T-helper 22 cell (primary cell): ENCODE data around the gene PCDHB16.
"Not testable (repeated sequence)": the region's sequence is repeated elsewhere in the genome, so short reads cannot be mapped to it uniquely, and the experiment has no call there.

ENCODE experiments used
- DNase-seq: peaks from one replicate; pipeline ENCODE4 v3.0.0-alpha.2; 2020; ENCODE audit warnings: low read depth

Gene PCDHB16

DNA sequence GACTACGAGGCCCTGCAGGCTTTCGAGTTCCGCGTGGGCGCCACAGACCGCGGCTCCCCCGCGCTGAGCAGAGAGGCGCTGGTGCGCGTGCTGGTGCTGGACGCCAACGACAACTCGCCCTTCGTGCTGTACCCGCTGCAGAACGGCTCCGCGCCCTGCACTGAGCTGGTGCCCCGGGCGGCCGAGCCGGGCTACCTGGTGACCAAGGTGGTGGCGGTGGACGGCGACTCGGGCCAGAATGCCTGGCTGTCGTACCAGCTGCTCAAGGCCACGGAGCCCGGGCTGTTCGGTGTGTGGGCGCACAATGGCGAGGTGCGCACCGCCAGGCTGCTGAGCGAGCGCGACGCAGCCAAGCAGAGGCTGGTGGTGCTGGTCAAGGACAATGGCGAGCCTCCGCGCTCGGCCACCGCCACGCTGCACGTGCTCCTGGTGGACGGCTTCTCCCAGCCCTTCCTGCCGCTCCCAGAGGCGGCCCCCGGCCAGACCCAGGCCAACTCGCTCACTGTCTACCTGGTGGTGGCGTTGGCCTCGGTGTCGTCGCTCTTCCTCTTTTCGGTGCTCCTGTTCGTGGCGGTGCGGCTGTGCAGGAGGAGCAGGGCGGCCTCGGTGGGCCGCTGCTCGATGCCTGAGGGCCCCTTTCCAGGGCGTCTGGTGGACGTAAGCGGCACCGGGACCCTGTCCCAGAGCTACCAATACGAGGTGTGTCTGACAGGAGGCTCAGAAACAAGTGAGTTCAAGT, 2.1 kb downstream of the PCDHB16 start:
- DNase-seq = not testable (repeated sequence)

DNA sequence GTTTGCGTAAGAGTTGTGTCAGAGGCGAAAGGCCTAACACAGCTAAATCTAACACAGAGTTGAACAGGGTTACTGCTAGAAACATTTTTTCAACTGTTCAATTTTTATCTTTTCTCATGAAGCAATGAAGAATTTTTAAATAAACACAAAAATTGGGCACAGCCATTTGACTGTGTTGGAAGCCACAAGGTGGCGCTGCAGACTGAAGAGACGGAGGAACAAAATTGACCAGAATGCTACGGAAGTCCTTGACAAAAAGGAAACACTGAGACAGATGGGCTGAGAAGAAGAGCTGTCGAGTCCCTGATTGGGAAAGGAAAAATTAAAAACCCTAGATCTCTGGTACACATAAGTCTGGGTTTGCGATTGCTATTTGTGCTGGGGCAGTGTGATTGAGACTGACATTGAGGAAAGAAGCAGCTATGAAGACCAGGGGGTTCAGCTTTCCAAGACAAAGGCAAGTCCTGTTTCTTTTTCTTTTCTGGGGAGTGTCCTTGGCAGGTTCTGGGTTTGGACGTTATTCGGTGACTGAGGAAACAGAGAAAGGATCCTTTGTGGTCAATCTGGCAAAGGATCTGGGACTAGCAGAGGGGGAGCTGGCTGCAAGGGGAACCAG, 4.8 kb downstream of the PCDHB16 start, which contains the start of gene PCDHB9:
Gene PCDHB9 (plus strand): TSS at position 265 of the 616 bp plus-strand sequence. CDS start 158 bp downstream, at position 423.
- no peak for DNase-seq

DNA sequence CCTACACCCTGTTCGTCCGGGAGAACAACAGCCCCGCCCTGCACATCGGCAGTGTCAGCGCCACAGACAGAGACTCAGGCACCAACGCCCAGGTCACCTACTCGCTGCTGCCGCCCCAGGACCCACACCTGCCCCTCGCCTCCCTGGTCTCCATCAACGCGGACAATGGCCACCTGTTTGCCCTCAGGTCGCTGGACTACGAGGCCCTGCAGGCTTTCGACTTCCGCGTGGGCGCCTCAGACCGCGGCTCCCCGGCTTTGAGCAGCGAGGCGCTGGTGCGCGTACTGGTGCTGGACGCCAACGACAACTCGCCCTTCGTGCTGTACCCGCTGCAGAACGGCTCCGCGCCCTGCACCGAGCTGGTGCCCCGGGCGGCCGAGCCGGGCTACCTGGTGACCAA, 6.5 kb downstream of the PCDHB16 start:
- not testable (repeated sequence) for DNase-seq

DNA sequence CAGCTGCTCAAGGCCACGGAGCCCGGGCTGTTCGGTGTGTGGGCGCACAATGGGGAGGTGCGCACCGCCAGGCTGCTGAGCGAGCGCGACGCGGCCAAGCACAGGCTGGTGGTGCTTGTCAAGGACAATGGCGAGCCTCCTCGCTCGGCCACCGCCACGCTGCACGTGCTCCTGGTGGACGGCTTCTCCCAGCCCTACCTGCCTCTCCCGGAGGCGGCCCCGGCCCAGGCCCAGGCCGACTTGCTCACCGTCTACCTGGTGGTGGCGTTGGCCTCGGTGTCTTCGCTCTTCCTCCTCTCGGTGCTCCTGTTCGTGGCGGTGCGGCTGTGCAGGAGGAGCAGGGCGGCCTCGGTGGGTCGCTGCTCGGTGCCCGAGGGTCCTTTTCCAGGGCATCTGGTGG, 6.9 kb downstream of the PCDHB16 start:
- not testable (repeated sequence) for DNase-seq

DNA sequence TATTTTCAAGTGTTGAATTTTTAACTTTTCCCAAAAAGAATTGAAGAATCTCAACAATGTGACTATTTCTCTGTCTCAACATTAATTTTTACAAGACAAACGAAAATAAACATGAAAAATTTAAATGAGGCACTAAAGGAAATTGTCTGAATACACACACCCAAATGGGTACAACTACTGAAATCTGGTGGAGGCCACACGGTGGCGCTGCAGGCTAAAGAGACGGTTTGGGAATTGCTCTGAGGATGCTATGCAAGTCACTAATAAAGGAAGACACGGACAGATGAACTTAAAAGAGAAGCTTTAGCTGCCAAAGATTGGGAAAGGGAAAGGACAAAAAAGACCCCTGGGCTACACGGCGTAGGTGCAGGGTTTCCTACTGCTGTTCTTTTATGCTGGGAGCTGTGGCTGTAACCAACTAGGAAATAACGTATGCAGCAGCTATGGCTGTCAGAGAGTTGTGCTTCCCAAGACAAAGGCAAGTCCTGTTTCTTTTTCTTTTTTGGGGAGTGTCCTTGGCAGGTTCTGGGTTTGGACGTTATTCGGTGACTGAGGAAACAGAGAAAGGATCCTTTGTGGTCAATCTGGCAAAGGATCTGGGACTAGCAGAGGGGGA, 10.0 kb downstream of the PCDHB16 start, which contains the start of gene PCDHB10:
Gene PCDHB10 (plus strand): TSS at position 244 of the 616 bp plus-strand sequence. CDS start 200 bp downstream, at position 444.
- no peak for DNase-seq

DNA sequence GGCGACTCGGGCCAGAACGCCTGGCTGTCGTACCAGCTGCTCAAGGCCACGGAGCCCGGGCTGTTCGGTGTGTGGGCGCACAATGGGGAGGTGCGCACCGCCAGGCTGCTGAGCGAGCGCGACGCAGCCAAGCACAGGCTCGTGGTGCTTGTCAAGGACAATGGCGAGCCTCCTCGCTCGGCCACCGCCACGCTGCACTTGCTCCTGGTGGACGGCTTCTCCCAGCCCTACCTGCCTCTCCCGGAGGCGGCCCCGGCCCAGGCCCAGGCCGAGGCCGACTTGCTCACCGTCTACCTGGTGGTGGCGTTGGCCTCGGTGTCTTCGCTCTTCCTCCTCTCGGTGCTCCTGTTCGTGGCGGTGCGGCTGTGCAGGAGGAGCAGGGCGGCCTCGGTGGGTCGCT, 12.1 kb downstream of the PCDHB16 start:
- not testable (repeated sequence) for DNase-seq

DNA sequence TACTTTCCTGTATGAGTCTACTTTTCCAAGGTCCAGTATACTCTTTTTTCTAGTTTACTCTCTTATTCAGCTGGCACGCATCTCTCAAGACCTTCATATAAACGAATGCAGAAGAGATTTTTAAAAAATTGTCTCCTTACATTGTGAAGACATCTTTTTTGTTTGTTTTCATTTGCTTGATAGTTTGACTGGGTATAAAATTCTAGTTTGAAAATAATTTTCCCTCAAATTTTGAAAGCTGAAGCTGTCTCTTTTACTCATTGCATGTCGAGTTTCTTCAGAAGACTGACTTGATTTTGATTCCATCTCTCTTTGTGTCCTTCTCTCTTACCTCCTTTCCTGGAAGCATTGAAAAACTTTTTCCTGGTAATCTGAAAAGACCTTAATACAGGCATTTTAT, 14.2 kb downstream of the PCDHB16 start:
- DNase-seq = no peak

DNA sequence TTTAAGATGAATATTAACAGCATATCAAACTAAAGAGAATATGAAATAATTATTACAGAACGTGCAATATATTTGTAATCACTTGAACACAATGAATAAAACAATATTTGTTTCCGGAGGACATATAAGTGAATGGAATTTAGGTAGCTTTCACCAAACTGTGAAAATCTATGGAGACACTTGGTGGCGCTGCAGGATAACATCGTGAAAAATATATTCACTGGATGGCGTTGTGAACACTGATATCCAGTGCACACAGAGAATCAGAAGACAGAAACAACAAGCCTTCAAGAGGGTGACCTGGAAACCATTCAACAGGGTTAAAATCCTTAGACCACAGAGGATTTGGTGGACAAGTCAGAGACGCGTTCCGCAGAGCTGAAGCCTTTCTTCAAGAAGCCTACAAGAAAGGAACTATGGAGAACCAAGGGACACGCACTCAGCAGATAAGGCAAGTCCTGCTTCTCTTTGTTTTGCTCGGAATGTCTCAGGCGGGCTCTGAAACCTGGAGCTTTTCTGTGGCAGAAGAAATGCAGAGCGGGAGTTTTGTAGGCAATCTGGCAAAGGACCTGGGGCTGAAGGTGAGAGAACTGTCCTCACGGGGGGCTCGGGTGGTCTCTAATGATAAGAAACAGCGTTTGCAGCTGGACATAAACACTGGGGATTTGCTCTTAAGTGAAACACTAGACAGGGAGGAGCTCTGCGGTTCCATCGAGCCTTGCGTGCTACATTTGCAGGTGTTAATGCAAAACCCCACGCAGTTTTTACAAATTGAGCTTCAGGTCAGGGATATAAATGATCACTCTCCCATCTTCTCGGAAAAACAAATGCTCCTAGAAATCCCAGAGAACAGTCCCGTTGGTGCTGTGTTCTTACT, 17.4 kb downstream of the PCDHB16 start, which contains the start of gene PCDHB11:
Gene PCDHB11 (plus strand): TSS at position 269 of the 877 bp plus-strand sequence. CDS start 148 bp downstream, at position 417.
- DNase-seq = no peak

DNA sequence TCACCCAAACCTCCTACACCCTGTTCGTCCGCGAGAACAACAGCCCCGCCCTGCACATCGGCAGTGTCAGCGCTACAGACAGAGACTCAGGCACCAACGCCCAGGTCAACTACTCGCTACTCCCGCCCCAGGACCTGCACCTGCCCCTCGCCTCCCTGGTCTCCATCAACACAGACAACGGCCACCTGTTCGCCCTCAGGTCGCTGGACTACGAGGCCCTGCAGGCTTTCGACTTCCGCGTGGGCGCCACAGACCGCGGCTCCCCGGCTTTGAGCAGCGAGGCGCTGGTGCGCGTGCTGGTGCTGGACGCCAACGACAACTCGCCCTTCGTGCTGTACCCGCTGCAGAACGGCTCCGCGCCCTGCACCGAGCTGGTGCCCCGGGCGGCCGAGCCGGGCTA, 18.9 kb downstream of the PCDHB16 start:
- DNase-seq = not testable (repeated sequence)

DNA sequence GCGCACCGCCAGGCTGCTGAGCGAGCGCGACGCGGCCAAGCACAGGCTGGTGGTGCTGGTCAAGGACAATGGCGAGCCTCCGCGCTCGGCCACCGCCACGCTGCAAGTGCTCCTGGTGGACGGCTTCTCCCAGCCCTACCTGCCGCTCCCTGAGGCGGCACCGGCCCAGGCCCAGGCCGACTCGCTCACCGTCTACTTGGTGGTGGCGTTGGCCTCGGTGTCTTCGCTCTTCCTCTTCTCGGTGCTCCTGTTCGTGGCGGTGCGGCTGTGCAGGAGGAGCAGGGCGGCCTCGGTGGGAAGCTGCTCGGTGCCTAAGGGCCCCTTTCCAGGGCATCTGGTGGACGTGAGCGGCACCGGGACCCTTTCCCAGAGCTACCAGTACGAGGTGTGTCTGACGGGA, 19.5 kb downstream of the PCDHB16 start:
- DNase-seq = not testable (repeated sequence)

DNA sequence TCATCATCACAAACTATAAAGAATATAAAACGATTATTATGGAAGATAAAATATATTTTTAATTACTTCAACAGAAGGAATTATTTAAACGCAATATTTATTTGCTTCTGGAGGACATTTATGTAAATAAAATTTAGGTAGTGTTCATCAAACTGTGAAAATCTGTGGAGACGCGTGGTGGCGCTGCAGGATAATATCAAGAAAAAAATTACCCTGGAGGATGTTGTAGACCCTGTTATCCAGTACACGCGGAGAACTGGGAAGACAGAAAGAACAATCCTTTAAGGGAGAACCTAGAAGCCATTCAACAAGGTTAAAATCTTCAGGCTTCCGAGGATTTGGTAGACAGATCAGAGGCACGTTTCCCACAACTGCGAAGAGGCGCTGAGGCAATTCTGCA, 26.3 kb downstream of the PCDHB16 start, which contains the start of gene PCDHB12:
Gene PCDHB12 (plus strand): TSS at position 242 of the 400 bp plus-strand sequence. CDS start 189 bp downstream, outside the sequence.
- no peak for DNase-seq

DNA sequence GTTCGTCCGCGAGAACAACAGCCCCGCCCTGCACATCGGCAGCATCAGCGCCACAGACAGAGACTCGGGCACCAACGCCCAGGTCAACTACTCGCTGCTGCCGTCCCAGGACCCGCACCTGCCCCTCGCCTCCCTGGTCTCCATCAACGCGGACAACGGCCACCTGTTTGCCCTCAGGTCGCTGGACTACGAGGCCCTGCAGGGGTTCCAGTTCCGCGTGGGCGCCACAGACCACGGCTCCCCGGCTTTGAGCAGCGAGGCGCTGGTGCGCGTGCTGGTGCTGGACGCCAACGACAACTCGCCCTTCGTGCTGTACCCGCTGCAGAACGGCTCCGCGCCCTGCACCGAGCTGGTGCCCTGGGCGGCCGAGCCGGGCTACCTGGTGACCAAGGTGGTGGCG, 28.1 kb downstream of the PCDHB16 start:
- DNase-seq = not testable (repeated sequence)

DNA sequence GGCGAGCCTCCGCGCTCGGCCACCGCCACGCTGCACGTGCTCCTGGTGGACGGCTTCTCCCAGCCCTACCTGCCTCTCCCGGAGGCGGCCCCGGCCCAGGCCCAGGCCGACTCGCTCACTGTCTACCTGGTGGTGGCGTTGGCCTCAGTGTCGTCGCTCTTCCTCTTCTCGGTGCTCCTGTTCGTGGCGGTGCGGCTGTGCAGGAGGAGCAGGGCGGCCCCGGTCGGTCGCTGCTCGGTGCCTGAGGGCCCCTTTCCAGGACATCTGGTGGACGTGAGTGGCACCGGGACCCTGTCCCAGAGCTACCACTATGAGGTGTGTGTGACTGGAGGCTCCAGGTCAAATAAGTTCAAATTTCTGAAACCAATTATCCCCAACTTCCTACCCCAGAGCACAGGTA, 28.7 kb downstream of the PCDHB16 start:
- not testable (repeated sequence) for DNase-seq

DNA sequence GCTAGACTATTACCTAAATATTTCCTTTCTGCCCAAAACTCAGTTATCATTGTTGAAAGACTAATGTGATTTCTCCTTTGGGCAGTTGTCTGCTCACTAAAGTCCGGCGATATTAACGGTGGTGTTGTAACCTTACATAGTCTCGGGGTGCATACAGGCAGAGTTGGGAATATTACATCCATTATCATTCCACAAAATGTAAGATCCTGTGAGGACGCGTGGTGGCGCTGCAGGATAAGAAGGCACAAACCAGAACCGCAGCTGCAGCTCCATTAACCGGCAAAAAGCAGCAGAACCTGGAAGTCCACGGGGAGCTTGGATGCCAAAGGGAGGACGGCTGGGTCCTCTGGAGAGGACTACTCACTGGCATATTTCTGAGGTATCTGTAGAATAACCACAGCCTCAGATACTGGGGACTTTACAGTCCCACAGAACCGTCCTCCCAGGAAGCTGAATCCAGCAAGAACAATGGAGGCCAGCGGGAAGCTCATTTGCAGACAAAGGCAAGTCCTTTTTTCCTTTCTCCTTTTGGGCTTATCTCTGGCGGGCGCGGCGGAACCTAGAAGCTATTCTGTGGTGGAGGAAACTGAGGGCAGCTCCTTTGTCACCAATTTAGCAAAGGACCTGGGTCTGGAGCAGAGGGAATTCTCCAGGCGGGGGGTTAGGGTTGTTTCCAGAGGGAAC, 31.6 kb downstream of the PCDHB16 start, which contains the start of gene PCDHB13:
Gene PCDHB13 (plus strand): TSS at position 264 of the 684 bp plus-strand sequence. CDS start 205 bp downstream, at position 469.
- DNase-seq = not testable (repeated sequence)

DNA sequence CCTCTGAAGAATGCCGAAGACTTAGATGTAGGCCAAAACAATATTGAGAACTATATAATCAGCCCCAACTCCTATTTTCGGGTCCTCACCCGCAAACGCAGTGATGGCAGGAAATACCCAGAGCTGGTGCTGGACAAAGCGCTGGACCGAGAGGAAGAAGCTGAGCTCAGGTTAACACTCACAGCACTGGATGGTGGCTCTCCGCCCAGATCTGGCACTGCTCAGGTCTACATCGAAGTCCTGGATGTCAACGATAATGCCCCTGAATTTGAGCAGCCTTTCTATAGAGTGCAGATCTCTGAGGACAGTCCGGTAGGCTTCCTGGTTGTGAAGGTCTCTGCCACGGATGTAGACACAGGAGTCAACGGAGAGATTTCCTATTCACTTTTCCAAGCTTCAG, 32.4 kb downstream of the PCDHB16 start:
- not testable (repeated sequence) for DNase-seq

DNA sequence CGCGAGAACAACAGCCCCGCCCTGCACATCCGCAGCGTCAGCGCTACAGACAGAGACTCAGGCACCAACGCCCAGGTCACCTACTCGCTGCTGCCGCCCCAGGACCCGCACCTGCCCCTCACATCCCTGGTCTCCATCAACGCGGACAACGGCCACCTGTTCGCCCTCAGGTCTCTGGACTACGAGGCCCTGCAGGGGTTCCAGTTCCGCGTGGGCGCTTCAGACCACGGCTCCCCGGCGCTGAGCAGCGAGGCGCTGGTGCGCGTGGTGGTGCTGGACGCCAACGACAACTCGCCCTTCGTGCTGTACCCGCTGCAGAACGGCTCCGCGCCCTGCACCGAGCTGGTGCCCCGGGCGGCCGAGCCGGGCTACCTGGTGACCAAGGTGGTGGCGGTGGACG, 33.3 kb downstream of the PCDHB16 start:
- not testable (repeated sequence) for DNase-seq

DNA sequence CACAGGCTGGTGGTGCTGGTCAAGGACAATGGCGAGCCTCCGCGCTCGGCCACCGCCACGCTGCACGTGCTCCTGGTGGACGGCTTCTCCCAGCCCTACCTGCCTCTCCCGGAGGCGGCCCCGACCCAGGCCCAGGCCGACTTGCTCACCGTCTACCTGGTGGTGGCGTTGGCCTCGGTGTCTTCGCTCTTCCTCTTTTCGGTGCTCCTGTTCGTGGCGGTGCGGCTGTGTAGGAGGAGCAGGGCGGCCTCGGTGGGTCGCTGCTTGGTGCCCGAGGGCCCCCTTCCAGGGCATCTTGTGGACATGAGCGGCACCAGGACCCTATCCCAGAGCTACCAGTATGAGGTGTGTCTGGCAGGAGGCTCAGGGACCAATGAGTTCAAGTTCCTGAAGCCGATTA, 33.8 kb downstream of the PCDHB16 start:
- not testable (repeated sequence) for DNase-seq

DNA sequence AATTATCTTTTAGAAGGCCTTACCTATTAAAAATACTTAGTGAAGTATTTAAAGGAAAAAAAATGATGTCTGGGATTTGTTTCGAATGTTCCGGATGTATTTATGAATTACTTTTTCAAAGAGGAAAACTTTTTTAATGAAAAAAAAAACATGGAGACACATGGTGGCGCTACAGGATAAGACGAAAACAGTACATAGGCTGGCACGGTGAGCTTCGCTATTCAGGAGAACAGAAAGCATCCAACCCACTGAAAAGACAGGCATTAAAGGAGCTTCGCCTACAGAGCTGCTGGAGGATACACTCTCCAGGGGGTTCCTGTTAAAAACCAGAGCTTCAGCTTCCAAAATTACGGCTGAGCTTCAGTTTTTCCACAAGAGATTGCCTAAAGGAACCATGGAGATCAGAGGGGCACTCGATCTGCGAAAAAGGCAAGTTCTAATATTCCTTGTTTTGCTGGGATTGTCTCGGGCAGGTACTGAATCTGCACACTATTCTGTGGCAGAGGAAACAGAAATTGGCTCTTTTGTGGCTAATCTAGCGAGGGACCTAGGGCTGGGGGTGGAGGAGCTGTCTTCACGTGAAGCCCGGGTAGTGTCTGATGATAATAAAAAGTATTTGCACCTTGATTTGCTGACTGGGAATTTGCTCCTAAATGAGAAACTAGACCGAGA, 41.1 kb downstream of the PCDHB16 start, which contains the start of gene PCDHB14:
Gene PCDHB14 (plus strand): TSS at position 232 of the 672 bp plus-strand sequence. CDS start 163 bp downstream, at position 395.
- no peak for DNase-seq

DNA sequence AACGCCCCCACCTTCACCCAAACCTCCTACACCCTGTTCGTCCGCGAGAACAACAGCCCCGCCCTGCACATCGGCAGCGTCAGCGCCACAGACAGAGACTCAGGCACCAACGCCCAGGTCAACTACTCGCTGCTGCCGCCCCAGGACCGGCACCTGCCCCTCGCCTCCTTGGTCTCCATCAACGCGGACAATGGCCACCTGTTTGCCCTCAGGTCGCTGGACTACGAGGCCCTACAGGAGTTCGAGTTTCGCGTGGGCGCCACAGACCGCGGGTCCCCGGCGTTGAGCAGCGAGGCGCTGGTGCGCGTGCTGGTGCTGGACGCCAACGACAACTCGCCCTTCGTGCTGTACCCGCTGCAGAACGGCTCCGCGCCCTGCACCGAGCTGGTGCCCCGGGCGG, 42.7 kb downstream of the PCDHB16 start:
- not testable (repeated sequence) for DNase-seq

DNA sequence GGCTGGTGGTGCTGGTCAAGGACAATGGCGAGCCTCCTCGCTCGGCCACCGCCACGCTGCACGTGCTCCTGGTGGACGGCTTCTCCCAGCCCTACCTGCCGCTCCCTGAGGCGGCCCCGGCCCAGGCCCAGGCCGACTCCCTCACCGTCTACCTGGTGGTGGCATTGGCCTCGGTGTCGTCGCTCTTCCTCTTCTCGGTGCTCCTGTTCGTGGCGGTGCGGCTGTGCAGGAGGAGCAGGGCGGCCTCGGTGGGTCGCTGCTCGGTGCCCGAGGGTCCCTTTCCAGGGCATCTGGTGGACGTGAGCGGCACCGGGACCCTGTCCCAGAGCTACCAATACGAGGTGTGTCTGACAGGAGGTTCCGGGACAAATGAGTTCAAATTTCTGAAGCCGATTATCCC, 43.2 kb downstream of the PCDHB16 start:
- DNase-seq = not testable (repeated sequence)
